ENCODE results near the gene ZNF580.

The ZNF580 gene

DNA sequence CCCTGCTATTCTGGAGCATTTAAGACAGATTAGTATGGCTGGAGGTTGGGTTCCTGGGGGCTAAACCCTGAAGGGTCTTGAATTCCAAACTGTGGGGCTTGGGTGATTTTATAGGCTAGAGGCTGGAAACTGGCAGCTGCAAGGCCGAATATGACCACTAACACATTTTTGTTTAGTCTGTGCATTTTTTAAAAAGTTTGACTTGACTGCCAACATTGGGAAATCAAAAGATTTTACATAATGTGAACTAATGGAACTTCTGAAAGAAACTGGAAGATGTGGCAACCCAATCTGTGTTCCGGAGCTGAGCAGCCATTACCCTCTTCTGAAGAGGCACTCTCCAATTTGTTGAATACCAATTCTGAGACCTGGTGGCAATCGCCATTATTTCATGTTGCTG, 21.5 kb upstream of the ZNF580 start:
- TF ChIP-seq, protein P1, sequence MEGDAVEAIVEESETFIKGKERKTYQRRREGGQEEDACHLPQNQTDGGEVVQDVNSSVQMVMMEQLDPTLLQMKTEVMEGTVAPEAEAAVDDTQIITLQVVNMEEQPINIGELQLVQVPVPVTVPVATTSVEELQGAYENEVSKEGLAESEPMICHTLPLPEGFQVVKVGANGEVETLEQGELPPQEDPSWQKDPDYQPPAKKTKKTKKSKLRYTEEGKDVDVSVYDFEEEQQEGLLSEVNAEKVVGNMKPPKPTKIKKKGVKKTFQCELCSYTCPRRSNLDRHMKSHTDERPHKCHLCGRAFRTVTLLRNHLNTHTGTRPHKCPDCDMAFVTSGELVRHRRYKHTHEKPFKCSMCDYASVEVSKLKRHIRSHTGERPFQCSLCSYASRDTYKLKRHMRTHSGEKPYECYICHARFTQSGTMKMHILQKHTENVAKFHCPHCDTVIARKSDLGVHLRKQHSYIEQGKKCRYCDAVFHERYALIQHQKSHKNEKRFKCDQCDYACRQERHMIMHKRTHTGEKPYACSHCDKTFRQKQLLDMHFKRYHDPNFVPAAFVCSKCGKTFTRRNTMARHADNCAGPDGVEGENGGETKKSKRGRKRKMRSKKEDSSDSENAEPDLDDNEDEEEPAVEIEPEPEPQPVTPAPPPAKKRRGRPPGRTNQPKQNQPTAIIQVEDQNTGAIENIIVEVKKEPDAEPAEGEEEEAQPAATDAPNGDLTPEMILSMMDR (conservative IDR thresholded peaks at IDR 0.05; ENCODE audit: low read depth, low read length), result no peak
- DNase-seq (ENCODE audit: low read depth), result peak; percentile 45
- H3K4me3 ChIP-seq (ENCODE audit: low read depth, low read length), result no peak overlapping the region

DNA sequence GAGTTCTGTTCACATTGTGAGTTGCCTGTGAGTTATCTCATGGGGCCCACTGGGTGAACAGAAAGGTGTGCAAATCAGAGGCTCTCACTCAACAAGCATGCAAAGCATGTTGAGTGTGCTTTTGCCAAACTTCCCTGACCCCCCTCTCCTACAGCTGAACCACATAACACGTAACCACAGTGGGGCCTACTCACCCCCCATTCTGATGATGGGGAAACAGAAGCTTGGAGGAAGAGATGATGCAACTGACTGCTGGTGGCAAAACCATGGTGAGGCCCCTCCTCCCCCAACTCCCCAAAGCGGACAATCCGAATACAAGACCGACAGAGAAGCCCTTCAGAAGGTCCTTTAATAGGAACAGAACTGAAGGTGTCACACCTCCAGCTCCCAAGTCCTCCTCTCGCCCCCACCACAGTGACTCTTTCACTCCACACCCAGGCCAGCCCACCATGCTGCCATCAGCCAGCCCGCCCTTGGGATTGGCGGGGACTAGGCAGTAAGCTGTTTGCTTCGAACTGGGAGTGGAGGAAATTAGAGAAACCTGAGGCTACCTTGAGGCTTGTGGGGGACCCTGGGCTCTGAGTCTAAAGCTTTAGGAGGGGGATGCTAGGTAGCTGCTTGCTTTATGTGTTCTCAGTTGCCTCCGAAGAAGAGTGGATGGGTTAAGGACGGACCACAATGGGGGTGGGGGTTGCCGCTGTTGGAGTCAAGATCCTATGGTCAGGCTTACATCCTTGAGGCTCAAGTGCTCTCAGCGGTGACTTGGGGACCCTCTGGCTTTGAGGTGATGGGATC, 20.2 kb upstream of the ZNF580 start:
- TF ChIP-seq, protein P1 (conservative IDR thresholded peaks at IDR 0.05; ENCODE audit: low read depth, low read length), result no peak
- DNase-seq (ENCODE audit: low read depth), result peak; percentile 19
- no peak overlapping the region for H3K4me3 ChIP-seq (ENCODE audit: low read depth, low read length)

DNA sequence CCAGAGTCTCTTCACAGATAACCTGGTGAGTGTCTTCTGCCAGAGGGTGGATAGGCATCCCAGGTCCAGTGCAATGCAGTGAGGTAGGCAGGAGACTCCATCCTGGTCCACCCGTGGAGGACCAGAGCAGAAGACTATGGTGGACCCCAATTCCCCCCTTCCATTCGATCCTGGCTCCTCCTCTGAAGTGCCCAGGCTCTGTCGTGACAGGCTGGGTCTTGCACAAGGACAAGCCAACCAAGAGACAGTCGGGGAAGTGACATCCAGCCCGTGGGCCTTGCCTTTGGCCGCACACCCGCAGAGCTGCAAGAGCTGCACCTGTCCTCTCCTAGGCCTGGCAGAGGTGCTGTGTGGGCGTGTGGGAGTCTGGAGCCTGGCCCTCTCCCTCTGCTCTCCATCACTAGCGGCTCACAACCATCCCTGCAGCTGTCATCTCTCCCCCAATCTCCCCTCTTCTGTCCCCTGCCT, 19.6 kb upstream of the ZNF580 start:
- no peak overlapping the region for H3K4me3 ChIP-seq (ENCODE audit: low read depth, low read length)
- no peak for DNase-seq (ENCODE audit: low read depth)
- TF ChIP-seq, protein P1 (conservative IDR thresholded peaks at IDR 0.05; ENCODE audit: low read depth, low read length), result no peak

DNA sequence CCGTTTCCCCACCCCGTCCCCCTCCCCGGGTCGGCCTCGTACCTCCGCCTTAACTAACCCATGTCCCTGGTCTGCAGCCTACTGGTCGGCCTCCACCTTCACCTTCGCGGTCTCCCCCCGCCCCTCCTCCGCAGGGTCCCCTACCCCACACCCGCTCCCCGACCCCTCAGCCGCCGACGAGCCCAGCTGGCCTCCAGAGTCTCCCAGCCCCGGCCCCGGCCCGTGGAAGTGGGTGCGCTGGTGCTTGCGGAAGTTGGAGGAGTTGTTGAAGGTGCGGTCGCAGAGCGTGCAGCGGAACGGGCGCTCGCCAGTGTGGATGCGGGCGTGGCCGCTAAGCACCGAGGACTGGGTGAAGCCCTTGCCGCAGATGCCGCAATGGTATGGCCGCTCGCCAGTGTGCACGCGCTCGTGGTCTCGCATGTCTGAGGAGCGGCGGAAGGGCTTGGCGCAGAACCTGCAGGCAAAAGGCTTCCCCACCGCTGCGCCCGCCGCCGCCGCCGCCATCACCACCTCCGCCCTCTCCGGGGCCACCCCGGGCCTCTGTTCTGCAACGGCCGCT, 19.1 kb upstream of the ZNF580 start:
- TF ChIP-seq, protein P1 (conservative IDR thresholded peaks at IDR 0.05; ENCODE audit: low read depth, low read length), result no peak
- DNase-seq (ENCODE audit: low read depth), result no peak
- H3K4me3 ChIP-seq (ENCODE audit: low read depth, low read length), result no peak overlapping the region

DNA sequence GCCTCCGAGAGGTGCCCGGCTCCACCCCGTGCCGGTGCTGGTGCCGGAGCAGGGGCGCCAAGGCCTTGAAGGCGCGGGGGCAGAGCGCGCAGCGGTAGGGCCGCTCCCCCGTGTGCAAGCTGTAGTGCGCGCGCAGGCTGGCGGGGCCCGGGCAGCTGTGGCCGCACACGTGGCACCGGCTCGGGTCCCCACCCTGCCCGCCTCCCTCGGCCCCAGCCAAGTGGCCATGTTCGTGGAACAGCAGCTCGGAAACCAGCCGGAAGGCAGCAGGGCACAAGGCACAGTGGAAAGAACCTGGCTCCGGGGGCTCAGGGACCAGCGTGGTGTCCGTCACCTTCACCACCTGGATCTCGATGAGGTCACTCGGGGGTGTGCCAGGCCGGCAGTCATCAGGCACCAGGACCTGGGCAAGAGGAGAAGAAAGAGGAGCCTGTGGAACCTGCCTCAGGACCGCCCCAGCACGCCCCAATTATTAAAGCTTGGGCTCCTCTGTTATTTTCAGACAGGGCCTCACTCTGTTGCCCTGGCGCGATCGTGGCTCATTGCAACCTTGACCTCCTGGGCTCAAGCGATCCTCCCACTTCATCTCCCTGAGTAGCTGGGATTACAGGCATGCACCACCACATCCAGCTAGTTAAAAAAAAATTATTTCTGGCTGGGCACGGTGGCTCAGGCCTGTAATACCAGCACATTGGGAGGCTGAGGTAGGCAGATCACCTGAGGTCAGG, 18.4 kb upstream of the ZNF580 start:
- H3K4me3 ChIP-seq (ENCODE audit: low read depth, low read length), result no peak overlapping the region
- TF ChIP-seq, protein P1 (conservative IDR thresholded peaks at IDR 0.05; ENCODE audit: low read depth, low read length), result no peak
- no peak for DNase-seq (ENCODE audit: low read depth)

DNA sequence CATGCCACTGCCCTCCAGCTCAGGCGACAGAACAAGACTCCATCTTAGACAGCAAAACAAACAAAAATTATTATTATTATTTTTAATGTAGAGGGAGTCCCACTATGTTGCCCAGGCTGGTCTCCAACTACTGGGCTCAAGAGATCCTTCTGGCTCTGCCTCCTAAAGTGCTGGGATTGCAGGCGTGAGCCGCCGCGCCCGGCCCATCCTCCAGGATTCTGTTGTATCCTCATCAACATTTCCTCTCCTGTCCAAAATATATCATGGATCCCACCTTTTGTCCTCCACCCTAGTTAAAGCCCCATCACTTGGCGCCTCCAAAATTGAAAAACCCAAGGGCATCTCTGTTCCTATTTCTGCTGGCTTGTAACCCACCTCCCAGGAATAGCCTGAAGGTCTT, 17.7 kb upstream of the ZNF580 start:
- DNase-seq (ENCODE audit: low read depth), result no peak
- TF ChIP-seq, protein P1 (conservative IDR thresholded peaks at IDR 0.05; ENCODE audit: low read depth, low read length), result no peak

More for the DNA sequence above, 17.7 kb upstream of the ZNF580 start:
- H3K4me3 ChIP-seq (ENCODE audit: low read depth, low read length), result no peak overlapping the region

Measured in choroid plexus epithelial cell (primary cell).